Smooth muscle cell (in vitro differentiated cells): ENCODE results near the gene CRADD. TPM values are rescaled to one million over a fixed set of nuclear protein-coding genes. Genes with fewer than 3 reads are reported as not detected.

ENCODE experiments used
- DNase-seq: peaks from one replicate; lab custom pipeline; 2025; ENCODE audit not compliant: unreplicated experiment; lab: John Stamatoyannopoulos, UW
- H2AFZ ChIP-seq: fragments of 200-600 bp; sonication (generic); 2 replicates; pipeline ENCODE4 v1.6.0; 2016; ENCODE audit warnings: antibody characterized with exemption, low read depth, mild to moderate bottlenecking
- H3F3A ChIP-seq: fragments of 200-600 bp; sonication (generic); 2 replicates; pipeline ENCODE4 v1.6.0; 2017; ENCODE audit warnings: antibody characterized with exemption, low read depth
- H3K27ac ChIP-seq: fragments of 200-600 bp; sonication (generic); 2 replicates; pipeline ENCODE4 v1.5.1; 2016; ENCODE audit warnings: low read depth, mild to moderate bottlenecking
- H3K27me3 ChIP-seq: fragments of 200-600 bp; sonication (generic); 2 replicates; pipeline ENCODE4 v1.6.1; 2016; ENCODE audit warnings: low read depth, mild to moderate bottlenecking
- H3K36me3 ChIP-seq: fragments of 200-600 bp; sonication (generic); 2 replicates; pipeline ENCODE4 v1.5.1; 2016; ENCODE audit warnings: low read depth
- H3K4me1 ChIP-seq: fragments of 200-600 bp; sonication (generic); 2 replicates; pipeline ENCODE4 v1.5.1; 2016; ENCODE audit warnings: low read depth
- H3K4me2 ChIP-seq: fragments of 200-600 bp; sonication (generic); 2 replicates; pipeline ENCODE4 v1.6.0; 2016; ENCODE audit warnings: mild to moderate bottlenecking
- H3K4me3 ChIP-seq: fragments of 200-600 bp; sonication (generic); 2 replicates; pipeline ENCODE4 v1.5.1; 2016; ENCODE audit warnings: mild to moderate bottlenecking
- H3K79me2 ChIP-seq: fragments of 200-600 bp; sonication (generic); 2 replicates; pipeline ENCODE4 v1.6.0; 2016; ENCODE audit warnings: low read depth, mild to moderate bottlenecking
- H3K9ac ChIP-seq: fragments of 200-600 bp; sonication (generic); 2 replicates; pipeline ENCODE4 v1.6.0; 2016; ENCODE audit warnings: low read depth
- H3K9me3 ChIP-seq: fragments of 200-600 bp; sonication (generic); replicated peaks from 2 replicates; pipeline ENCODE4 v1.5.1; 2016; ENCODE audit warnings: low read depth
- H4K20me1 ChIP-seq: fragments of 200-600 bp; sonication (generic); 2 replicates; pipeline ENCODE4 v1.6.0; 2016; ENCODE audit warnings: low read depth
- WGBS: methylation state at CpG from one replicate; pipeline ENCODE4 v1.1.7; 2016; ENCODE audit warnings: low lambda C conversion rate; 5-methylcytosine and 5-hydroxymethylcytosine counted together
- polyA plus RNA-seq: library from polyadenylated mRNA; unstranded; fragments of >200 nt; fragmentation: Nextera tagmentation; extraction: Ambion mirVana; gene quantifications from 2 replicates; pipeline ENCODE4 v1.2.1, GENCODE V29; 2016
- total RNA-seq: library from RNA; depleted of rRNA; stranded (reverse); fragments of >200 nt; gene quantifications from 2 replicates; pipeline ENCODE4 v1.2.3, GENCODE V29; 2014
- TF ChIP-seq, protein P1 (sequence below): fragments of 200-600 bp; sonication (generic); IDR thresholded peaks from 2 replicates; pipeline ENCODE4 v1.5.1; 2017; ENCODE audit warnings: borderline replicate concordance, mild to moderate bottlenecking, antibody characterized with exemption; ENCODE audit not compliant: insufficient read depth, poor library complexity, severe bottlenecking

The CRADD gene
- total and polyA plus RNA-seq, 2 experiments from 2014 or later: 10.7 to 28.6 TPM

DNA sequence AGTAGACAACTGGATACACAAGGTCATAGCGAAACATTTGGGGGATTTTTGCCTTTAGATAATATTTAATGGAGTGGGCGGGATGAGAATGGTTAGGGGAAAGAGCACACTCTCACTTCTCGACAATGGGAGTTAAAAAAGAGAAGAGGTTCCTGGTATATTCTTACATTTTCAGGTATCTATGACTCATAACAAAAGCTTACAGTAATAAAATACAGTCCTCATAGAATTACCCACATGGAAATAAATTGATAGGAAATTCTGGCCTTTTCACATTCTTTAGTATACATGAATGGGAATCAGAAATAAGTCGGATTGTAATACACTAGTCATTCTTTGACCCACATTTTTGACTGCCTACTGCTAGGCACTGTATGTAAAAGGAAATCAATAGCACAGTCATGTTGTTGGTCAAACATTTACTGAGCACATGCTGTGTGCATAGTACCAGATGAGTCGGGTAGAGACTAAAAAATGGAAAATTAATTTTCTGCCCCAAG lies 8.2 kb upstream of the CRADD start:
- Histone ChIP-seq H3K9ac (no peak overlapping the region), H4K20me1 (no peaks in the 10 kb centered on the region), H3K36me3 (no peaks in the 10 kb centered on the region), H2AFZ (no peak overlapping the region), H3K27me3 (no peaks in the 10 kb centered on the region), H3K9me3 (no peaks in the 10 kb centered on the region), H3F3A (no peaks in the 10 kb centered on the region), H3K4me1 (no peaks in the 10 kb centered on the region), H3K79me2 (no peaks in the 10 kb centered on the region), H3K27ac (no peak overlapping the region), H3K4me2 (no peak overlapping the region), H3K4me3 (no peak overlapping the region)
- DNase-seq: no peak
- TF ChIP-seq, protein P1, sequence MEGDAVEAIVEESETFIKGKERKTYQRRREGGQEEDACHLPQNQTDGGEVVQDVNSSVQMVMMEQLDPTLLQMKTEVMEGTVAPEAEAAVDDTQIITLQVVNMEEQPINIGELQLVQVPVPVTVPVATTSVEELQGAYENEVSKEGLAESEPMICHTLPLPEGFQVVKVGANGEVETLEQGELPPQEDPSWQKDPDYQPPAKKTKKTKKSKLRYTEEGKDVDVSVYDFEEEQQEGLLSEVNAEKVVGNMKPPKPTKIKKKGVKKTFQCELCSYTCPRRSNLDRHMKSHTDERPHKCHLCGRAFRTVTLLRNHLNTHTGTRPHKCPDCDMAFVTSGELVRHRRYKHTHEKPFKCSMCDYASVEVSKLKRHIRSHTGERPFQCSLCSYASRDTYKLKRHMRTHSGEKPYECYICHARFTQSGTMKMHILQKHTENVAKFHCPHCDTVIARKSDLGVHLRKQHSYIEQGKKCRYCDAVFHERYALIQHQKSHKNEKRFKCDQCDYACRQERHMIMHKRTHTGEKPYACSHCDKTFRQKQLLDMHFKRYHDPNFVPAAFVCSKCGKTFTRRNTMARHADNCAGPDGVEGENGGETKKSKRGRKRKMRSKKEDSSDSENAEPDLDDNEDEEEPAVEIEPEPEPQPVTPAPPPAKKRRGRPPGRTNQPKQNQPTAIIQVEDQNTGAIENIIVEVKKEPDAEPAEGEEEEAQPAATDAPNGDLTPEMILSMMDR: no peak
- WGBS: 95% methylated on average over 5 of the region's 5 CpGs

DNA sequence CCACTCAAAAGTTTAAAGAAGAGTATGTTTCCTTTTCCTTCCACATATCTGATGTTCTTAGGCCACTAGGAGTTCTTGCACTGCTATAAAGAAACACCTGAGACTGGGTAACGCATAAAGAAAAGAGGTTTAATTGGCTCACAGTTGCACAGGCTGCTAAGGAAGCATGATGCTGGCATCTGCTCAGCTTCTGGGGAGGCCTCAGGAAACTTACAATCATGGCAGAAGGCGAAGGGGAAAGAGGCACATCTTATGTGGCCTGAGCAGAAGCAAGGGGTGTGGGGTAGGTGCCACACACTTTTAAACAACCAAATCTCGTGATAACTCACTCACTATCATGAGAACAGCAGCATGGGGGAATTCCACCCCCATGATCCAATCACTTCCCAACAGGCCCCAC lies 7.7 kb upstream of the CRADD start:
- Histone ChIP-seq H3K79me2 (no peaks in the 10 kb centered on the region), H3K27me3 (no peaks in the 10 kb centered on the region), H3K9ac (no peak overlapping the region), H3K4me1 (no peaks in the 10 kb centered on the region), H2AFZ (no peak overlapping the region), H3K36me3 (no peaks in the 10 kb centered on the region), H3K9me3 (no peaks in the 10 kb centered on the region), H3F3A (no peaks in the 10 kb centered on the region), H3K27ac (no peak overlapping the region), H3K4me3 (no peak overlapping the region), H3K4me2 (no peak overlapping the region), H4K20me1 (no peaks in the 10 kb centered on the region)
- WGBS: 94% methylated on average over 3 of the region's 3 CpGs
- no peak for DNase-seq
- TF ChIP-seq, protein P1: no peak

DNA sequence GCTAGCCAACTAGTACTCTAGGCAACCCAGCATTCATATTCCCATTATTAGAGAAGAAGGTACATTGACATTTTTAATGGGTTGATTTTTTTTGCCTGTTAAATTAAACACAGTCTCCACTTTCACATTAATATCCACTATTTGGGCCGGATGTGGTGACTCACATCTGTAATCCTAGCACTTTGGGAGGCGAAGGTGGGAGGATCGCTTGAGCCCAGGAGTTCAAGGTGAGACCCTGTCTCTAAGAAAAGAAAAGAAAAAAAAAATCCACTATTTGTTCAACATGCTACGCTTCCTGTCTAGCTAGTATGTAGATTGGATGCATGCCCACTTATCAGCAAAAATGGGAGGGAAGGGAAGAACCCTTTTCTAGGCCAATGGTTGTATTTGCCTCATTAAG lies 7.1 kb upstream of the CRADD start:
- no peaks in the 10 kb centered on the region for H3K4me1 ChIP-seq
- no peaks in the 10 kb centered on the region for H4K20me1 ChIP-seq
- H3K27ac ChIP-seq: no peak overlapping the region
- H3K9ac ChIP-seq: no peak overlapping the region
- no peak overlapping the region for H3K4me2 ChIP-seq
- H3F3A ChIP-seq: no peaks in the 10 kb centered on the region
- TF ChIP-seq, protein P1: no peak
- no peaks in the 10 kb centered on the region for H3K27me3 ChIP-seq
- no peaks in the 10 kb centered on the region for H3K9me3 ChIP-seq
- WGBS: 97% methylated on average over 4 of the region's 4 CpGs
- H3K4me3 ChIP-seq: no peak overlapping the region
- no peaks in the 10 kb centered on the region for H3K36me3 ChIP-seq
- H2AFZ ChIP-seq: no peak overlapping the region
- H3K79me2 ChIP-seq: no peaks in the 10 kb centered on the region
- DNase-seq: no peak

DNA sequence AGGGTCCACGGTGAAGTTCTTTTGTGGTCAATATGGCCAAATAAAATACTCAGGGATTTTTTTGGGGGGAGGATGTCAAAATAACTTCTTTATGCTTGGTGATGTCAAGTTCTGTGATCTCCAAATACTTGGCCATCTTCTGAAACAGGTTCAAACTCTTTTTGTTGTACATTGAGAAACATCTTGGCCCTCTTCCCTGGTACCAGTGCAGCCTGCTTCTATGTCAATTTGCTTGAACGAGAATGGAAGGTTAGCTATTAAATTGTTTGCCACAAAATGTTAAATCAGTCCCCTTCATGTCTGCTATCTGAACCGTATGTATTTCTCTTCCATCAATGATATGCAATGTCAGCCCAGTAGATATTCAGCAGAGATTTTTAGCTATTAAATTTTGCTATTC lies 6.1 kb upstream of the CRADD start:
- DNase-seq: no peak
- H3K9ac ChIP-seq: no peak overlapping the region
- WGBS: 92% methylated on average over 3 of the region's 3 CpGs
- TF ChIP-seq, protein P1: no peak
- H4K20me1 ChIP-seq: no peaks in the 10 kb centered on the region
- no peak overlapping the region for H3K4me2 ChIP-seq
- no peaks in the 10 kb centered on the region for H3K79me2 ChIP-seq
- no peaks in the 10 kb centered on the region for H3K9me3 ChIP-seq
- no peaks in the 10 kb centered on the region for H3K36me3 ChIP-seq
- H3K4me3 ChIP-seq: no peak overlapping the region
- H3K27ac ChIP-seq: no peak overlapping the region
- H3K4me1 ChIP-seq: no peaks in the 10 kb centered on the region
- H2AFZ ChIP-seq: no peak overlapping the region
- H3F3A ChIP-seq: no peaks in the 10 kb centered on the region
- no peaks in the 10 kb centered on the region for H3K27me3 ChIP-seq
